PC-9 (cell line): ENCODE results near the gene CCDC141. TPM values are rescaled to one million over a fixed set of nuclear protein-coding genes. Genes with fewer than 3 reads are reported as not detected.

Experiments used
- BruUV-seq: library from RNA; stranded (reverse); fragments of 400-500 nt; replicated peaks from 2 replicates; lab custom pipeline; 2021; lab: Mats Ljungman, UMichigan
- CTCF ChIA-PET: fragments of 300-600 bp; sonication (Branson Sonifier 250); formaldehyde crosslinking; loops from one replicate; lab custom pipeline; 2022; ENCODE audit warnings: antibody characterized with exemption; lab: Charles Lee
- POLR2A ChIA-PET: fragments of 300-600 bp; sonication (Branson Sonifier 250); formaldehyde crosslinking; loops from one replicate; lab custom pipeline; 2022; ENCODE audit warnings: antibody characterized with exemption; ENCODE audit not compliant: unreplicated experiment; lab: Charles Lee
- DNase-seq, 2 experiments: peaks; one replicate each; pipeline versions ENCODE4 v3.0.0 to v3.0.0-alpha.2; 2015 to 2022; ENCODE audit warnings: mixed read lengths in 1 of 2
- H2AFZ ChIP-seq: fragments of 200-600 bp; sonication (generic); 2 replicates; pipeline ENCODE4 v1.8.1; 2017; ENCODE audit warnings: antibody characterized with exemption
- H3F3A ChIP-seq: fragments of 200-600 bp; sonication (generic); 2 replicates; pipeline ENCODE4 v1.8.1; 2017; ENCODE audit warnings: antibody characterized with exemption, mild to moderate bottlenecking, low read depth; ENCODE audit not compliant: insufficient read depth
- H3K27ac ChIP-seq: fragments of 200-600 bp; sonication (generic); 2 replicates; pipeline ENCODE4 v1.6.1; 2016; ENCODE audit warnings: mixed run types
- H3K27me3 ChIP-seq: fragments of 200-600 bp; sonication (generic); 2 replicates; pipeline ENCODE4 v1.6.1; 2016; ENCODE audit warnings: low read depth, mixed run types; ENCODE audit not compliant: insufficient read depth
- H3K36me3 ChIP-seq: fragments of 200-600 bp; sonication (generic); 2 replicates; pipeline ENCODE4 v1.6.1; 2016; ENCODE audit warnings: low read depth, mixed run types
- H3K4me1 ChIP-seq: fragments of 200-600 bp; sonication (generic); replicated peaks from 2 replicates; pipeline ENCODE4 v1.6.1; 2016; ENCODE audit warnings: mixed run types; ENCODE audit not compliant: insufficient read depth
- H3K4me2 ChIP-seq: fragments of 200-600 bp; sonication (generic); 2 replicates; pipeline ENCODE4 v1.6.1; 2017; ENCODE audit warnings: mixed run types
- H3K4me3 ChIP-seq: fragments of 200-600 bp; sonication (generic); 2 replicates; pipeline ENCODE4 v1.6.1; 2016; ENCODE audit warnings: mixed run types
- H3K79me2 ChIP-seq: fragments of 200-600 bp; sonication (generic); 2 replicates; pipeline ENCODE4 v1.6.1; 2017; ENCODE audit warnings: low read depth, mixed run types
- H3K9me2 ChIP-seq: fragments of 200-600 bp; sonication (generic); 2 replicates; pipeline ENCODE4 v1.8.1; 2017; ENCODE audit warnings: mild to moderate bottlenecking; ENCODE audit not compliant: insufficient read depth
- H3K9me3 ChIP-seq: fragments of 200-600 bp; sonication (generic); 2 replicates; pipeline ENCODE4 v1.8.1; 2016; ENCODE audit warnings: low read depth; ENCODE audit not compliant: insufficient read depth
- H4K20me1 ChIP-seq: fragments of 200-600 bp; sonication (generic); 2 replicates; pipeline ENCODE4 v1.8.1; 2017; ENCODE audit not compliant: insufficient read depth
- CTCF ChIP-seq: fragments of 200-600 bp; sonication (generic); conservative IDR thresholded peaks from 2 replicates; pipeline ENCODE4 v1.6.1; 2017; ENCODE audit warnings: mixed run types, antibody characterized with exemption, mild to moderate bottlenecking, moderate library complexity
- EZH2 ChIP-seq: fragments of 200-600 bp; sonication (generic); IDR thresholded peaks from 2 replicates; pipeline ENCODE4 v1.8.0; 2017; ENCODE audit warnings: antibody characterized with exemption, low read depth
- intact Hi-C: fragments of 100-400 bp; cut with micrococcal nuclease; formaldehyde crosslinking; loops from one replicate; pipeline ENCODE4 v1.10.0; 2022; ENCODE audit not compliant: unreplicated experiment
- total RNA-seq: library from RNA; stranded (reverse); gene quantifications from 2 replicates; pipeline ENCODE4 v1.2.3, GENCODE V29; 2021

Gene CCDC141
- total RNA-seq, 1 experiment from 2014 or later: not detected

GRCh38 chr2:178913049-178913441 is 136.9 kb downstream of the CCDC141 start:
- Histone ChIP-seq H3K27ac (no peak overlapping the region), H3K4me1 (peaks cover 39% of the 10 kb centered on the region), H3K27me3 (no peaks in the 10 kb centered on the region), H3F3A (peaks cover 18% of the 10 kb centered on the region), H3K36me3 (no peaks in the 10 kb centered on the region), H3K4me2 (no peak overlapping the region), H3K4me3 (no peak overlapping the region), H4K20me1 (no peaks in the 10 kb centered on the region), H2AFZ (no peak overlapping the region), H3K9me2 (no peaks in the 10 kb centered on the region), H3K79me2 (no peaks in the 10 kb centered on the region), H3K9me3 (peaks cover 17% of the 10 kb centered on the region; the same call in 1 of the 2 replicates)
- ChIA-PET CTCF (no interaction called here), POLR2A (no interaction called here)
- intact Hi-C loops: loop anchor here (2.0 to 10.0 kb wide), 5 partner anchors 42 to 839 kb away; partner anchors contain the start of gene RBM45
- TF ChIP-seq CTCF: no peak
- no peak for TF ChIP-seq EZH2
- BruUV-seq: no TSS peak
- no peak for DNase-seq

- no peak overlapping the region for H3K27ac ChIP-seq
- TF ChIP-seq EZH2 (no peak), CTCF (no peak)
- BruUV-seq: no TSS peak
- no peak overlapping the region for H3K4me2 ChIP-seq
- CTCF ChIA-PET: interaction anchor here (0.6 kb wide), 1 partner anchor 314 kb away, joined by 3 read pairs; no protein-coding TSS in a partner anchor
- no peak overlapping the region for H2AFZ ChIP-seq
- H3K4me3 ChIP-seq: no peak overlapping the region
- H3K36me3 ChIP-seq: no peaks in the 10 kb centered on the region
- peaks cover 17% of the 10 kb centered on the region; the same call in 1 of the 2 replicates for H3K9me3 ChIP-seq
- intact Hi-C loops: loop anchor here (2.0 to 10.0 kb wide), 5 partner anchors 42 to 840 kb away; partner anchors contain the start of gene RBM45
- no peaks in the 10 kb centered on the region for H3K27me3 ChIP-seq
- peaks cover 39% of the 10 kb centered on the region for H3K4me1 ChIP-seq
- no peaks in the 10 kb centered on the region for H4K20me1 ChIP-seq
- peak in 1 of 2 experiments; percentile 41 for DNase-seq
- no peaks in the 10 kb centered on the region for H3K79me2 ChIP-seq
- H3F3A ChIP-seq: peaks cover 18% of the 10 kb centered on the region
- POLR2A ChIA-PET: interaction anchor here (0.6 kb wide), 1 partner anchor 149 kb away, joined by 3 read pairs; no protein-coding TSS in a partner anchor
- H3K9me2 ChIP-seq: no peaks in the 10 kb centered on the region
These were observed 137.4 kb downstream of the CCDC141 start for GRCh38 chr2:178912416-178913048.

- no peak overlapping the region for H3K27ac ChIP-seq
- DNase-seq: no peak
- no peak overlapping the region for H2AFZ ChIP-seq
- H3K4me1 ChIP-seq: peaks cover 39% of the 10 kb centered on the region
- no peaks in the 10 kb centered on the region for H3K9me2 ChIP-seq
- H3K4me2 ChIP-seq: no peak overlapping the region
- no peak for TF ChIP-seq EZH2
- TF ChIP-seq CTCF: no peak
- ChIA-PET POLR2A (interaction anchor here (0.6 kb wide), 1 partner anchor 353 kb away, joined by 4 read pairs; no protein-coding TSS in a partner anchor), CTCF (interaction anchor here (0.6 kb wide), 1 partner anchor 1598 kb away, joined by 5 read pairs; no protein-coding TSS in a partner anchor)
- peaks cover 18% of the 10 kb centered on the region for H3F3A ChIP-seq
- H3K27me3 ChIP-seq: no peaks in the 10 kb centered on the region
- no TSS peak for BruUV-seq
- H3K4me3 ChIP-seq: no peak overlapping the region
- H3K79me2 ChIP-seq: no peaks in the 10 kb centered on the region
- intact Hi-C loops: loop anchor here (5.0 to 10.0 kb wide), 4 partner anchors 214 to 841 kb away; partner anchors contain the start of gene RBM45
- no peaks in the 10 kb centered on the region for H3K36me3 ChIP-seq
- H4K20me1 ChIP-seq: no peaks in the 10 kb centered on the region
- H3K9me3 ChIP-seq: peaks cover 17% of the 10 kb centered on the region; the same call in 1 of the 2 replicates
These were observed 138.9 kb downstream of the CCDC141 start for GRCh38 chr2:178911039-178911438.
